Right lobe of liver (tissue), 4 donors: ENCODE measurements around the gene WNT7A.

Experiments used
- POLR2A ChIP-seq: fragments of 450-650 bp; IDR thresholded peaks from one replicate; pipeline ENCODE4 v1.6.1; 2017; ENCODE audit warnings: antibody characterized with exemption, mild to moderate bottlenecking
- TF ChIP-seq, protein P1 (sequence below), 4 donors: fragments of 200-600 bp in 3 of 4; fragments of 450-650 bp in 1 of 4; IDR thresholded peaks; one replicate each; pipeline versions ENCODE4 v1.5.1 to v1.8.0; 2016 to 2022; ENCODE audit warnings: antibody characterized with exemption in 4 of 4, mild to moderate bottlenecking in 2 of 4
- donor health status: DM: no; HTN: no; CAD: no.
- donor health status: DM: no; HTN: no; CAD: no.
- donor health status: DM: no; HTN: yes; CAD: no.

DNA sequence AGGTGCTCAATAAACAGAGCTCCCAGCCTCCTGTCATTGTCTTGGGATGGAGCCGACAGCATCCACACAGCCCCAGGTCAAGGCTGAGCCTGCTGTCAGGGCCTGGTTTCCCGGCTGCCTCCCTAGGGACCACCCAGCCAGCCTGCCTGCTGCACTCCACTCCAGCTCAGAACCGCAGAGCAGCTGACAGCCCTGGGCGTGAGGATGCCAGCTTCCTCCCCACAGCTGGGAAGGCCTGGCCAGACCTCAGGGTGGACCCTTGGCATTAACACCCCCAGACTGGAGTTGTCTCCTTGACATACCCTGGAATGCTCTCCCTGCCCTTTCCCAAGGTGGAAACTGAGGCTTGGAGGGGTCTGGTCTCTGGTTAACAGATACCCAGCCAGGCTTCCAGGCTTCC is 112.0 kb downstream of the WNT7A start:
- TF ChIP-seq, protein P1, sequence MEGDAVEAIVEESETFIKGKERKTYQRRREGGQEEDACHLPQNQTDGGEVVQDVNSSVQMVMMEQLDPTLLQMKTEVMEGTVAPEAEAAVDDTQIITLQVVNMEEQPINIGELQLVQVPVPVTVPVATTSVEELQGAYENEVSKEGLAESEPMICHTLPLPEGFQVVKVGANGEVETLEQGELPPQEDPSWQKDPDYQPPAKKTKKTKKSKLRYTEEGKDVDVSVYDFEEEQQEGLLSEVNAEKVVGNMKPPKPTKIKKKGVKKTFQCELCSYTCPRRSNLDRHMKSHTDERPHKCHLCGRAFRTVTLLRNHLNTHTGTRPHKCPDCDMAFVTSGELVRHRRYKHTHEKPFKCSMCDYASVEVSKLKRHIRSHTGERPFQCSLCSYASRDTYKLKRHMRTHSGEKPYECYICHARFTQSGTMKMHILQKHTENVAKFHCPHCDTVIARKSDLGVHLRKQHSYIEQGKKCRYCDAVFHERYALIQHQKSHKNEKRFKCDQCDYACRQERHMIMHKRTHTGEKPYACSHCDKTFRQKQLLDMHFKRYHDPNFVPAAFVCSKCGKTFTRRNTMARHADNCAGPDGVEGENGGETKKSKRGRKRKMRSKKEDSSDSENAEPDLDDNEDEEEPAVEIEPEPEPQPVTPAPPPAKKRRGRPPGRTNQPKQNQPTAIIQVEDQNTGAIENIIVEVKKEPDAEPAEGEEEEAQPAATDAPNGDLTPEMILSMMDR (IDR thresholded peaks at IDR 0.05), result no peak
- no peak for TF ChIP-seq POLR2A
